HG03469 (cell line): Measurements from ENCODE around the gene PHPT1.
"Not testable (repeated sequence)": the region's sequence is repeated elsewhere in the genome, so short reads cannot be mapped to it uniquely, and the experiment has no call there.

ENCODE experiments used
- ATAC-seq: cut with Tn5 transposase; IDR thresholded peaks from one replicate; pipeline ENCODE4 v1.9.1; 2021; ENCODE audit warnings: mild to moderate bottlenecking, moderate library complexity, moderate number of reproducible peaks; ENCODE audit not compliant: unreplicated experiment

The PHPT1 gene

GRCh38 chr9:136881691-136882108, 32.5 kb downstream of the PHPT1 start:
- no peak for ATAC-seq

DNA sequence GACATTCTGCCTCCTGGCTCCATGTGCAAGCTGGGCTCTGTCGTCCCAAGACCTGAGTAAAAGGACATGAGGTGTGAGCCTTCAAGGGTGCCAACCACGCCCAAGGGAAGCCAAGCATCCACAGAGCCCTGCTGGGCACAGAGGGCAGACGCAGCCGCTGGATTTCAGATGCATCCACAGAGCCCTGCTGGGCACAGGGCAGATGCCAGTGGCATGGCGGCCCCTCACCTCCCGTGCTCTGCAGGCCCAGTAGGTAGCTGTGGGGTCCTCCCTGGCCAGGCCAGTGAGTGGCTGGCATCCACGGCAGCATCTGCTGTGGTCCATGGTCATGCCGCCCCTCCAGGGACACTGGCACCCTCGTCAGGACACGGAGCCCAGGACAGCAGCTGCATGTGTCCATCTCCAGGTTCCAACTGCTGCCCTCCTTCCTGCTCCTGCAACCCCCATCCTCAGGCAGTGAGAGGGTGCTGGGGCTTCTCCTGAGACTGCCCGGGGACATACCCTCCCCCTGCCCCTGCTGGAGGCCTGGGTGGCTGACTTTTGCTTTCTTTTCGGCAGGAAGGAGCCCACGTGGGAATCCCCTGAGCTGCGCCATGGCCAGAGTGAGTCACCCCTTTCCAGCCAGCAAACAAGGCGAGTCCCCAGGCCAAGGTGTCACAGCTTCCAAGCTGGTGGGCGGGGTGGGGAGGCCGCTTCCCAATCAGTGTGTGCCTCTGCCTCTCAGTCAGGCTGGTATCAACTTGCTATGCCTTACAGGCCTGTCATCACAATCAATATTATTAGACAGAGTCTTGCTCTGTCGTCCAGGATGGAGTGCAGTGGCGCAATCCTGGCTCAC, 33.1 kb downstream of the PHPT1 start:
- ATAC-seq: no peak

GRCh38 chr9:136882947-136883283, 33.7 kb downstream of the PHPT1 start:
- ATAC-seq: not testable (repeated sequence)

- not testable (repeated sequence) for ATAC-seq
These were observed 34.5 kb downstream of the PHPT1 start for GRCh38 chr9:136883670-136884069.

GRCh38 chr9:136885950-136886578, 36.9 kb downstream of the PHPT1 start, which contains the start of gene TRAF2:
TSS of gene TRAF2 (plus strand) at chr9:136886516. CDS start at chr9:136898741, 12,225 bp downstream.
- ATAC-seq: peak; percentile 65

- peak; percentile 13 for ATAC-seq
These were observed 37.7 kb downstream of the PHPT1 start for GRCh38 chr9:136886610-136887597.

DNA sequence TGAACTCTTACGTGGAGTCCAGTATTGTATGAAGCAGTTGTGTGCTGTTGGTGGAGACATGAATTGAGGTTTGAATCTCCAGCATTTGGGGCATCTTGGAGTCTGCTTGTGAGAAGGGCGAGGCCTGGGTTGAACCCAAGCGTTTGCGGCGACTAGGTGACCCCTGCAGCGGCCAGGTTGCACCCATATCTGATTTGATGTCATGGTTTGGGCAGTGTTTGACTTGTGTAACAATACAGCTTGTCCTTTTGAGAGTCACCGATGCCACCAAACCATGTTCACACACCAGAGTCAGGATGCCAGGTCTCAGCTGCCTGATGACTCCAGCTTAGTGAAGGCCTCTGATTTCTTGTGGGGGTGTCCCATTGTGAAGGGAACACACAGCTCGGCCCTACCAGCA, 39.2 kb downstream of the PHPT1 start:
- ATAC-seq: no peak

DNA sequence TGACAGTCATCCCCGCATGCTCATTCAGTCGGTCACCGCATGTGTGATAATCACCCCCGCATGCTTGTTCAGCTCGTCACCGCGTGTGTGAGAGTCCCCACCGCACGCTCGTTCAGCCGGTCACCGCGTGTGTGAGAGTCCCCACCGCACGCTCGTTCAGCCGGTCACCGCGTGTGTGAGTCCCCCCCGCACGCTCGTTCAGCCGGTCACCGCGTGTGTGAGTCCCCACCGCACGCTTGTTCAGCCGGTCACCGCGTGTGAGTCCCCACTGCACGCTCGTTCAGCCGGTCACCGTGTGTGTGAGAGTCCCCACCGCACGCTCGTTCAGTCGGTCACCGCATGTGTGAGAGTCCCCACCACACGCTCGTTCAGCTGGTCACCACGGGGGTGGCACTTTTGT, 40.6 kb downstream of the PHPT1 start:
- ATAC-seq: no peak

- ATAC-seq: no peak
These were observed 41.5 kb downstream of the PHPT1 start for GRCh38 chr9:136890661-136891060.

DNA sequence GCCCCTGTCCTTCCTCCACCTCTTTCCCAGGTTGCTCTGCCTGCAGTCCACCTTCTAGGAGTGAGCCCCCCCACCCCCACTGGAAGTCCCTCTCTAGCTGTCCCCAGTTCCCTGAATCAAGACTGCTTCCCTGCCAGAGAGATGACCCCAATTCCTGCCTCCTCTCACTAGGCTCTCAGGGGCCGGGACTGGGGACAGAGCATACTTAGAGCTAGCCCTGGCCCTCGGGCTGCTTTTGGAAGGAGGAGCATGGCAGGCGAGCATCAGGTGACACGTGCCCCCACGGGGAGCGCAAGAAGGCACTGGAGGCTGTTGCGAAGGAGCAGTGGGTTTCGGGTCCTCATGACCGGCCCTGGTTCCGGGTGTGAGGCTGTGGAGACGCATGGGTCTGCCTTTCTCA, 46.8 kb downstream of the PHPT1 start:
- no peak for ATAC-seq

DNA sequence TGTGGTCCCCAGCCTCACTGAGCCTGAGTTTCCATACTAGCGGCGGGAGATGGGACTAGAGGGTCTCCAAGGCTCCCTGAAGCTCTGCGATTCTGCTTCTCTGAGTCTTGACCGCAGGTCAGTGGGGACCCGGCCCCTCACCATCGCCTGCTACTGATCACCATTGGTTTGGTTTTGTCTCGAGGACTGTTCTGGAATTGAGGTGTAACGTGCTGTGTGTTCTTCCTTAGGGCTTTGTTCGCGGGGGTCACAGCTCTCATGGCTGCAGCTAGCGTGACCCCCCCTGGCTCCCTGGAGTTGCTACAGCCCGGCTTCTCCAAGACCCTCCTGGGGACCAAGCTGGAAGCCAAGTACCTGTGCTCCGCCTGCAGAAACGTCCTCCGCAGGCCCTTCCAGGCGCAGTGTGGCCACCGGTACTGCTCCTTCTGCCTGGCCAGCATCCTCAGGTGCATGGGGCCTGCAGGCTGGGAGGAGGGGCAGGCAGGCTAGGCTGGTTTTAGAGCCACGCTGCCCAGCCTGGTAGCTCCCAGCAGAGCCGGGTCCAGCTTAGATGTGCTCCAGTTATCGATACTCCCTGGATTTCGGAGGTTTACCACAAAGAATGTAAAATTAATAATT, 49.4 kb downstream of the PHPT1 start:
- ATAC-seq: no peak

DNA sequence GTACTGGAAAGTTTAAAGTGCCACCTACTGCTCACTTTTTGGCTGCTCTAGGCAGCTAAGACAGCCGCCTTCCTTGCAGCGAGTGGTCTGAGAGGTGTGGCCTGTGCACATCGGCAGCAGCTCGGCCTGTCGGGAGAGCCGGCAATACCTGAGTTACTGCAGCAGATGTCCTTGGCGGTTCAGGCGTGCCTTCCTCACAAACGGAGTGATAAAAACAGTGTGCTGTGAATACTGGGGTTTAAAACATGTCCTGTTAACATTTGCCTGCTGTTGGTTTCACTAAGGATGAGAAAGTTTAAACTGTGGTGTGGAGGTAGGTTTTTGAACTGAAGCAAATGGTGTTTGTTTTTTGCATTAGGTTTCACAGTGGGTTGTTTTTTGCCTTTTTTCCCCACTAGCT, 50.0 kb downstream of the PHPT1 start:
- ATAC-seq: no peak

GRCh38 chr9:136900556-136900955, 51.3 kb downstream of the PHPT1 start:
- ATAC-seq: no peak
